Brain microvascular endothelial cell (primary cell): ENCODE measurements around the gene FGF1.

ENCODE experiments used
- DNase-seq: peaks from one replicate; pipeline ENCODE4 v3.0.0-alpha.2; 2020
- H3K27ac ChIP-seq: fragments of 250-450 bp; sonication (Bioruptor Pico); 2 replicates; pipeline ENCODE4 v1.5.1; 2020; ENCODE audit warnings: mild to moderate bottlenecking, moderate library complexity
- H3K27me3 ChIP-seq: fragments of 250-450 bp; sonication (Bioruptor Pico); replicated peaks from 2 replicates; pipeline ENCODE4 v1.5.1; 2020; ENCODE audit warnings: mild to moderate bottlenecking
- H3K36me3 ChIP-seq: fragments of 250-450 bp; sonication (Bioruptor Pico); replicated peaks from 2 replicates; pipeline ENCODE4 v1.5.1; 2020; ENCODE audit warnings: mild to moderate bottlenecking
- H3K4me3 ChIP-seq: 2 replicates; pipeline ENCODE4 v1.5.1; 2011; ENCODE audit warnings: low read depth, mild to moderate bottlenecking, control low read depth, low read length, moderate library complexity
- in situ Hi-C: cut with HindIII; loops from 2 replicates; pipeline ENCODE4 v1.10.0; 2017; ENCODE audit warnings: low sequenced_read_pairs, low pct_ligation_motif_present
- TF ChIP-seq, protein P1 (sequence below): IDR thresholded peaks from 2 replicates; pipeline ENCODE4 v1.5.1; 2011; ENCODE audit warnings: low read depth, mild to moderate bottlenecking, moderate library complexity, low read length, control low read depth, inconsistent platforms; ENCODE audit errors: missing control alignments

The FGF1 gene

DNA sequence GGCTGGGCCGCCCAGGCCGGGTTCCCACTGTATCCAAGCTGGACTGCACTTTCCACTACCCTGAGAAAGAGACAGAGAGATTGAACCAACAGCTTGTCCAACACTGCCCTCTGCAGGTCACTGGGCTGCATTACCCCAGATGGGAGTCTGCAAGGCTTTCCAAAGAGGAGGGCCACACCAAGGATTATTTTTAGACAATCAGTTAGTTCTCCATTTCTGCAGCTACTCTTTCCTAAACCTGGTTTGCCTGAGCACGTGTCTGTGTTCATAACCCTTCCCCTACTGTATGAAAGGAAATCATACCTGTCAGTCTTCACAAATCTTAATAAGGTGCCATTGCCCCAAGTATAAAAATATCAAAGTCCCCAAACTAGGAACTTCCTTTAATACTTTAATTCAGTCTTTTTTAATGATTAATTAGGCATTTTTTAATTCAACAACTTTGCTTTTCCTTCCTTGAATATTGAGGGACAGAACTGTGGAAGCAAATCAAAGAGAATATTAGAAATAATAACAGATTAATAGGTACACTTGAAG, 13.4 kb upstream of the FGF1 start:
- in situ Hi-C loops: no loop called here
- TF ChIP-seq, protein P1, sequence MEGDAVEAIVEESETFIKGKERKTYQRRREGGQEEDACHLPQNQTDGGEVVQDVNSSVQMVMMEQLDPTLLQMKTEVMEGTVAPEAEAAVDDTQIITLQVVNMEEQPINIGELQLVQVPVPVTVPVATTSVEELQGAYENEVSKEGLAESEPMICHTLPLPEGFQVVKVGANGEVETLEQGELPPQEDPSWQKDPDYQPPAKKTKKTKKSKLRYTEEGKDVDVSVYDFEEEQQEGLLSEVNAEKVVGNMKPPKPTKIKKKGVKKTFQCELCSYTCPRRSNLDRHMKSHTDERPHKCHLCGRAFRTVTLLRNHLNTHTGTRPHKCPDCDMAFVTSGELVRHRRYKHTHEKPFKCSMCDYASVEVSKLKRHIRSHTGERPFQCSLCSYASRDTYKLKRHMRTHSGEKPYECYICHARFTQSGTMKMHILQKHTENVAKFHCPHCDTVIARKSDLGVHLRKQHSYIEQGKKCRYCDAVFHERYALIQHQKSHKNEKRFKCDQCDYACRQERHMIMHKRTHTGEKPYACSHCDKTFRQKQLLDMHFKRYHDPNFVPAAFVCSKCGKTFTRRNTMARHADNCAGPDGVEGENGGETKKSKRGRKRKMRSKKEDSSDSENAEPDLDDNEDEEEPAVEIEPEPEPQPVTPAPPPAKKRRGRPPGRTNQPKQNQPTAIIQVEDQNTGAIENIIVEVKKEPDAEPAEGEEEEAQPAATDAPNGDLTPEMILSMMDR: peak; percentile 97

GRCh38 chr5:142698447-142699183, 12.7 kb upstream of the FGF1 start:
- no peak overlapping the region for H3K27ac ChIP-seq
- no peak for DNase-seq
- H3K4me3 ChIP-seq: no peak overlapping the region
- no peaks in the 10 kb centered on the region for H3K36me3 ChIP-seq
- no peaks in the 10 kb centered on the region for H3K27me3 ChIP-seq
- in situ Hi-C loops: no loop called here
- TF ChIP-seq, protein P1: no peak

More for the DNA sequence above, 13.4 kb upstream of the FGF1 start:
- Histone ChIP-seq H3K27me3 (no peaks in the 10 kb centered on the region), H3K27ac (no peak overlapping the region), H3K4me3 (no peak overlapping the region), H3K36me3 (no peaks in the 10 kb centered on the region)
- peak; percentile 89 for DNase-seq

GRCh38 chr5:142697356-142698255, 11.7 kb upstream of the FGF1 start:
- peak; percentile 81 for DNase-seq
- in situ Hi-C loops: no loop called here
- Histone ChIP-seq H3K27me3 (no peaks in the 10 kb centered on the region), H3K27ac (peak overlapping the region; percentile 25), H3K4me3 (no peak overlapping the region), H3K36me3 (no peaks in the 10 kb centered on the region)
- TF ChIP-seq, protein P1: no peak

- Histone ChIP-seq H3K27ac (no peak overlapping the region), H3K36me3 (no peaks in the 10 kb centered on the region), H3K27me3 (no peaks in the 10 kb centered on the region), H3K4me3 (no peak overlapping the region)
- no peak for DNase-seq
- TF ChIP-seq, protein P1: no peak
- in situ Hi-C loops: no loop called here
Observed at GRCh38 chr5:142696379-142696778, 10.5 kb upstream of the FGF1 start.

GRCh38 chr5:142694092-142694856, 8.4 kb upstream of the FGF1 start:
- no peak overlapping the region for H3K27ac ChIP-seq
- TF ChIP-seq, protein P1: peak; percentile 45
- no peak overlapping the region for H3K4me3 ChIP-seq
- in situ Hi-C loops: no loop called here
- no peak for DNase-seq
- H3K27me3 ChIP-seq: no peaks in the 10 kb centered on the region
- no peaks in the 10 kb centered on the region for H3K36me3 ChIP-seq
